ENCODE data around the gene SUCLA2. TPM values are rescaled to one million over a fixed set of nuclear protein-coding genes. Genes with fewer than 3 reads are reported as not detected.

The SUCLA2 gene
- total RNA-seq, 1 experiment from 2014 or later = 39.1 TPM

- Histone ChIP-seq H3K9me2 (ENCODE audit: insufficient read depth) (no peaks in the 10 kb centered on the region), H3K79me2 (ENCODE audit: insufficient read depth, low read length) (peaks cover 30% of the 10 kb centered on the region), H3K9me3 (ENCODE audit: control insufficient read depth in 1 of 2, insufficient read depth in 1 of 2, low read depth in 1 of 2, low read length in 2 of 2) (no peaks in the 10 kb centered on the region), H4K20me1 (ENCODE audit: insufficient read depth) (no peaks in the 10 kb centered on the region), H3K4me2 (ENCODE audit: low read length) (no peak overlapping the region), H3K9ac (ENCODE audit: low read length) (no peak overlapping the region), H3K36me3 (ENCODE audit: control insufficient read depth in 1 of 2, insufficient read depth in 2 of 2, low read length in 2 of 2) (peaks cover 10 to 21% of the 10 kb centered on the region in 2 experiments; a peak in 3 of 4 replicates), H3K4me3 (replicated peaks in 1 of 2; ENCODE audit: low read depth in 1 of 2, low read length in 2 of 2) (no peak overlapping the region), H3K4me1 (ENCODE audit: control insufficient read depth in 1 of 2, insufficient read depth in 2 of 2, low read length in 2 of 2) (peaks cover 9 to 19% of the 10 kb centered on the region in 2 experiments), H2AFZ (ENCODE audit: low read depth, low read length, poor library complexity, severe bottlenecking) (no peak overlapping the region), H3K27me3 (ENCODE audit: insufficient read depth, low read length) (no peaks in the 10 kb centered on the region), H3K27ac (ENCODE audit: low read depth, low read length) (no peak overlapping the region)
- DNase-seq (ENCODE audit: low read depth, low spot score) (no peak), ATAC-seq (no peak)
- TF ChIP-seq SIN3A (IDR thresholded peaks at IDR 0.05; ENCODE audit: low read depth) (no peak), CEBPB (IDR thresholded peaks at IDR 0.05; ENCODE audit: low read depth) (no peak), RAD21 (IDR thresholded peaks at IDR 0.05; ENCODE audit: low read depth) (no peak), SP1 (IDR thresholded peaks at IDR 0.05; ENCODE audit: low read depth) (no peak), EZH2phosphoT487 (IDR thresholded peaks at IDR 0.05; ENCODE audit: borderline replicate concordance) (no peak), EGR1 (IDR thresholded peaks at IDR 0.05; ENCODE audit: low read depth) (no peak), ZBTB33 (IDR thresholded peaks at IDR 0.05; ENCODE audit: extremely low read depth, insufficient replicate concordance, low read length) (no peak), ZNF274 (IDR thresholded peaks at IDR 0.05; ENCODE audit: low read depth, low read length) (no peak), TCF7L2 (IDR thresholded peaks at IDR 0.05; ENCODE audit: borderline replicate concordance, extremely low read depth, insufficient read depth, insufficient read length) (no peak), MAX (IDR thresholded peaks at IDR 0.05) (no peak), SRF (IDR thresholded peaks at IDR 0.05; ENCODE audit: low read depth) (no peak), FOSL1 (IDR thresholded peaks at IDR 0.05; ENCODE audit: low read depth) (no peak), JUND (IDR thresholded peaks at IDR 0.05) (no peak), ELF1 (IDR thresholded peaks at IDR 0.05; ENCODE audit: borderline replicate concordance, low read depth) (no peak), POLR2AphosphoS5 (IDR thresholded peaks at IDR 0.05; ENCODE audit: low read depth, low read length) (no peak), POLR2A (IDR thresholded peaks at IDR 0.05; ENCODE audit: borderline replicate concordance, extremely low read depth, insufficient read depth, insufficient read length) (no peak)
- POLR2A ChIA-PET = no interaction called here
- CTCF ChIA-PET = no interaction called here
- intact Hi-C loops (cut with micrococcal nuclease) = no loop called here
- no TSS peak for BruUV-seq (replicated peaks)
- RAD21 ChIA-PET (ENCODE audit: low non-redundant PET in 1 of 2, low total read pairs in 2 of 2, uncharacterized antibody in 2 of 2, unreplicated experiment in 2 of 2) = no interaction called here
Observed at GRCh38 chr13:48042894-48043293, 41.8 kb upstream of the SUCLA2 start.
